ENCODE data around the gene SNX30.

GRCh38 chr9:112864403-112864802, 113.8 kb downstream of the SNX30 start:
- TF ChIP-seq CTCF (IDR thresholded peaks at IDR 0.05) (no peak), POLR2A (IDR thresholded peaks at IDR 0.05) (no peak), POLR2AphosphoS5 (IDR thresholded peaks at IDR 0.05; ENCODE audit: insufficient read depth in 1 of 2, low read depth in 1 of 2) (no peak)

All from vagina (tissue), 2 donors.